ENCODE results near the gene MBD3. TPM values are rescaled to one million over a fixed set of nuclear protein-coding genes. Genes with fewer than 3 reads are reported as not detected.

Gene MBD3
- polyA plus RNA-seq, 1 donor (not counting 4 experiments of a cell fraction or from before 2014, with no cell fraction given), result 16.6 TPM

DNA sequence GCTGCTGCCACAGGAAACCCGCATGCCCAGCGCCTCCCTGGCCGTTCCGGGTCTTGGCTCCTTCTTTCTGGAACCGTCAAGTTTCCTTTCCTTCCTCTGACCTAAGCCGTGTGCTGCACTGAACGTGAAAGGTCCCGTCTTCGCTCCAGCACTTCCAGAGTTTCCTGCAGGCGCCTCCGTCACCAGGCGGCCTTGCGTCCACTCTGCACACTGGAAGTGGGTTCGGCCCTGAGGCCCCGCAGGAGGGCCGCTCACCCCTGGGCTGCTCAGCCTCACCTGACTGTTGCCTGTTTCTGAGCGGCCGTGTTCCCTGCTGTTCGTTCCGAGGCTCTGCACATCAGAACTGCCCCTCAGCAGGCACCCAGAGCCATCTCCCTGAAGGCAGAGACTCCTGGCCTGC lies 12.3 kb downstream of the MBD3 start:
- Histone ChIP-seq H3K27ac (ENCODE audit: control insufficient read depth, insufficient read depth, low read length) (no peak overlapping the region), H3K4me1 (ENCODE audit: control insufficient read depth, extremely low read depth, insufficient read depth, low read length) (no peaks in the 10 kb centered on the region), H3K9ac (ENCODE audit: control insufficient read depth, extremely low read depth, insufficient read depth, low read length) (no peak overlapping the region), H3K27me3 (ENCODE audit: control insufficient read depth, extremely low read depth, insufficient read depth, low read length) (no peaks in the 10 kb centered on the region), H2AFZ (ENCODE audit: control insufficient read depth, low read length) (no peak overlapping the region), H4K20me1 (ENCODE audit: control insufficient read depth, extremely low read depth, insufficient read depth, low read length) (no peaks in the 10 kb centered on the region), H3K36me3 (ENCODE audit: control insufficient read depth in 2 of 2, extremely low read depth in 1 of 2, insufficient read depth in 2 of 2, low read length in 2 of 2) (peaks cover 5 to 23% of the 10 kb centered on the region in 2 experiments), H3K4me3 (ENCODE audit: control insufficient read depth in 2 of 3, extremely low read depth in 1 of 3, insufficient read depth in 2 of 3, low read depth in 1 of 3, low read length in 3 of 3) (no peak overlapping the region), H3K9me1 (ENCODE audit: control insufficient read depth, extremely low read depth, insufficient read depth, low read length) (no peaks in the 10 kb centered on the region), H3K9me3 (ENCODE audit: control insufficient read depth, low read depth, low read length) (no peaks in the 10 kb centered on the region), H3K4me2 (ENCODE audit: control insufficient read depth, extremely low read depth, insufficient read depth, low read depth, low read length) (no peak overlapping the region), H3K79me2 (ENCODE audit: control insufficient read depth, insufficient read depth, low read length) (peaks cover 2% of the 10 kb centered on the region)
- dilution Hi-C loops (cut with MboI; ENCODE audit: extremely low pct_ligation_motif_present, low sequenced_read_pairs), result no loop called here
- TF ChIP-seq, protein P1, sequence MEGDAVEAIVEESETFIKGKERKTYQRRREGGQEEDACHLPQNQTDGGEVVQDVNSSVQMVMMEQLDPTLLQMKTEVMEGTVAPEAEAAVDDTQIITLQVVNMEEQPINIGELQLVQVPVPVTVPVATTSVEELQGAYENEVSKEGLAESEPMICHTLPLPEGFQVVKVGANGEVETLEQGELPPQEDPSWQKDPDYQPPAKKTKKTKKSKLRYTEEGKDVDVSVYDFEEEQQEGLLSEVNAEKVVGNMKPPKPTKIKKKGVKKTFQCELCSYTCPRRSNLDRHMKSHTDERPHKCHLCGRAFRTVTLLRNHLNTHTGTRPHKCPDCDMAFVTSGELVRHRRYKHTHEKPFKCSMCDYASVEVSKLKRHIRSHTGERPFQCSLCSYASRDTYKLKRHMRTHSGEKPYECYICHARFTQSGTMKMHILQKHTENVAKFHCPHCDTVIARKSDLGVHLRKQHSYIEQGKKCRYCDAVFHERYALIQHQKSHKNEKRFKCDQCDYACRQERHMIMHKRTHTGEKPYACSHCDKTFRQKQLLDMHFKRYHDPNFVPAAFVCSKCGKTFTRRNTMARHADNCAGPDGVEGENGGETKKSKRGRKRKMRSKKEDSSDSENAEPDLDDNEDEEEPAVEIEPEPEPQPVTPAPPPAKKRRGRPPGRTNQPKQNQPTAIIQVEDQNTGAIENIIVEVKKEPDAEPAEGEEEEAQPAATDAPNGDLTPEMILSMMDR (optimal IDR thresholded peaks at IDR 0.05 in 1 of 3, IDR thresholded peaks at IDR 0.05 in 1 of 3, conservative IDR thresholded peaks at IDR 0.05 in 1 of 3; ENCODE audit: extremely low read depth in 1 of 3, insufficient read depth in 2 of 3, low read length in 3 of 3), result no peak
- no peak for TF ChIP-seq EZH2 (IDR thresholded peaks at IDR 0.05; ENCODE audit: low read length)
- no peak for DNase-seq (ENCODE audit: low read depth, low spot score)
- FAIRE-seq, result no peak

DNA sequence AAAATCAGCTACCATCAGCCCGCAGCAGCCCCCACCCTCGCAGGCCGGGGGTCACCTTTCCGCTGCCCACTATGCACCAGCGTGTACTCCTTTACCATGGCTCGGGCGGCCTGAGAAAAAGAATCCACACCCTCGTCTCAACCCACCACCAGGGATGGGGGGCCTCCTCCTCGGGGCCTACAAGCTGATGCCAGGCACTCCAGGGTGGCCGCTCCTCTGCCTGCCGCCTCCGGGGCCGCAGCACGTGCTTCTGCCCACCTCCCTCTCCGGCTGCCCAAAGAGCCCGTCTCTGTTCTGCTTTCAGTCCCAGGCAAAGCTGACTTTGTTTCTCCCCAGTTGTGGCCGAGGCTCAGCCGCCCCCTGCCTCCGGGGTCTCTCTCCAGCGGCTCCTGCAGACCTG lies 13.4 kb downstream of the MBD3 start:
- Histone ChIP-seq H4K20me1 (ENCODE audit: control insufficient read depth, extremely low read depth, insufficient read depth, low read length) (no peaks in the 10 kb centered on the region), H3K4me3 (ENCODE audit: control insufficient read depth in 2 of 3, extremely low read depth in 1 of 3, insufficient read depth in 2 of 3, low read depth in 1 of 3, low read length in 3 of 3) (no peak overlapping the region), H3K27ac (ENCODE audit: control insufficient read depth, insufficient read depth, low read length) (no peak overlapping the region), H3K9me1 (ENCODE audit: control insufficient read depth, extremely low read depth, insufficient read depth, low read length) (no peaks in the 10 kb centered on the region), H3K36me3 (ENCODE audit: control insufficient read depth in 2 of 2, extremely low read depth in 1 of 2, insufficient read depth in 2 of 2, low read length in 2 of 2) (peaks cover 5 to 23% of the 10 kb centered on the region in 2 experiments), H3K9ac (ENCODE audit: control insufficient read depth, extremely low read depth, insufficient read depth, low read length) (no peak overlapping the region), H3K4me2 (ENCODE audit: control insufficient read depth, extremely low read depth, insufficient read depth, low read depth, low read length) (no peak overlapping the region), H3K27me3 (ENCODE audit: control insufficient read depth, extremely low read depth, insufficient read depth, low read length) (no peaks in the 10 kb centered on the region), H3K4me1 (ENCODE audit: control insufficient read depth, extremely low read depth, insufficient read depth, low read length) (no peaks in the 10 kb centered on the region), H2AFZ (ENCODE audit: control insufficient read depth, low read length) (no peak overlapping the region), H3K79me2 (ENCODE audit: control insufficient read depth, insufficient read depth, low read length) (no peaks in the 10 kb centered on the region), H3K9me3 (ENCODE audit: control insufficient read depth, low read depth, low read length) (no peaks in the 10 kb centered on the region)
- FAIRE-seq (no peak), DNase-seq (ENCODE audit: low read depth, low spot score) (no peak)
- dilution Hi-C loops (cut with MboI; ENCODE audit: extremely low pct_ligation_motif_present, low sequenced_read_pairs), result no loop called here
- TF ChIP-seq EZH2 (IDR thresholded peaks at IDR 0.05; ENCODE audit: low read length), result no peak
- TF ChIP-seq, protein P1 (optimal IDR thresholded peaks at IDR 0.05 in 1 of 3, IDR thresholded peaks at IDR 0.05 in 1 of 3, conservative IDR thresholded peaks at IDR 0.05 in 1 of 3; ENCODE audit: extremely low read depth in 1 of 3, insufficient read depth in 2 of 3, low read length in 3 of 3), result no peak
